Right kidney (tissue), 1 donor: Measurements from ENCODE around the gene ECSIT.

ENCODE experiments used
- DNase-seq: peaks from one replicate; pipeline ENCODE4 v3.0.0-alpha.2; 2016

ECSIT gene

GRCh38 chr19:11505032-11505503 lies 23.9 kb downstream of the ECSIT start:
- no peak for DNase-seq

GRCh38 chr19:11504502-11505031 lies 24.4 kb downstream of the ECSIT start:
- DNase-seq = no peak

- DNase-seq = no peak
Measured at GRCh38 chr19:11499890-11500420, 29.0 kb downstream of the ECSIT start.

GRCh38 chr19:11499220-11499726 lies 29.7 kb downstream of the ECSIT start:
- DNase-seq = no peak

GRCh38 chr19:11496391-11497163 lies 32.4 kb downstream of the ECSIT start:
- DNase-seq = no peak

GRCh38 chr19:11495885-11496284 lies 33.0 kb downstream of the ECSIT start:
- DNase-seq = no peak

- DNase-seq = no peak
Measured at GRCh38 chr19:11495481-11495880, 33.5 kb downstream of the ECSIT start.

- no peak for DNase-seq
Measured at GRCh38 chr19:11494634-11495285, 34.2 kb downstream of the ECSIT start.

GRCh38 chr19:11489378-11489777 lies 39.6 kb downstream of the ECSIT start:
- DNase-seq = no peak

- DNase-seq = no peak
Measured at GRCh38 chr19:11486661-11487503, 42.1 kb downstream of the ECSIT start.

- DNase-seq = no peak
Measured at GRCh38 chr19:11485245-11485837, 43.6 kb downstream of the ECSIT start.

GRCh38 chr19:11483366-11484111 lies 45.4 kb downstream of the ECSIT start:
- DNase-seq = no peak

GRCh38 chr19:11482384-11483050 lies 46.4 kb downstream of the ECSIT start:
- peak; percentile 72 for DNase-seq

- DNase-seq = peak; percentile 74
Measured at GRCh38 chr19:11481534-11482383, 47.2 kb downstream of the ECSIT start.

GRCh38 chr19:11480715-11481533 lies 48.0 kb downstream of the ECSIT start, which contains the start of gene ELAVL3:
ELAVL3 (minus strand) TSS chr19:11481046; CDS start chr19:11480608, 438 bp downstream.
- peak; percentile 42 for DNase-seq

- no peak for DNase-seq
Measured at GRCh38 chr19:11479898-11480714, 48.8 kb downstream of the ECSIT start.
